Activated CD8-positive, alpha-beta T cell treated with anti-CD3 and anti-CD28 coated beads, Interleukin-2, amount 10 ng/mL, durations not matched to agents 7 days and 5 days (primary cell): Measurements from ENCODE around the gene TNS1. TPM values are rescaled to one million over a fixed set of nuclear protein-coding genes. Genes with fewer than 3 reads are reported as not detected.

Experiments used
- ATAC-seq: fragments of 150-1000 bp; cut with Tn5 transposase; one replicate; pipeline ENCODE4 v1.10.0; 2021; ENCODE audit warnings: moderate library complexity
- CTCF ChIA-PET: fragments of 350-600 bp; sonication (Branson Sonifier 250); formaldehyde crosslinking; loops from one replicate; lab custom pipeline; 2021; ENCODE audit warnings: antibody characterized with exemption; lab: Charles Lee
- POLR2A ChIA-PET: fragments of 350-600 bp; sonication (Branson Sonifier 250); formaldehyde crosslinking; loops from one replicate; lab custom pipeline; 2021; ENCODE audit warnings: antibody characterized with exemption; lab: Charles Lee
- DNase-seq: peaks from one replicate; pipeline ENCODE4 v3.0.0-alpha.2; 2020
- H3K27ac Mint-ChIP-seq: one replicate; pipeline ENCODE4 v1.8.0; 2021; ENCODE audit warnings: mild to moderate bottlenecking, mixed read lengths
- H3K27me3 Mint-ChIP-seq: one replicate; pipeline ENCODE4 v1.8.0; 2021; ENCODE audit warnings: low read depth, mixed read lengths
- H3K36me3 Mint-ChIP-seq: one replicate; pipeline ENCODE4 v1.8.0; 2021; ENCODE audit warnings: low read depth, mixed read lengths
- H3K4me1 Mint-ChIP-seq: one replicate; pipeline ENCODE4 v1.8.0; 2021; ENCODE audit warnings: low read depth, mixed read lengths
- H3K4me3 Mint-ChIP-seq: one replicate; pipeline ENCODE4 v1.8.0; 2021; ENCODE audit warnings: mild to moderate bottlenecking, mixed read lengths
- H3K9me3 Mint-ChIP-seq: one replicate; pipeline ENCODE4 v1.8.0; 2022; ENCODE audit warnings: mixed read lengths; ENCODE audit not compliant: insufficient read depth
- total RNA-seq, 2 experiments: library from RNA; stranded (reverse); gene quantifications; one replicate each; pipeline ENCODE4 v1.2.3, GENCODE V29; 2021

TNS1 gene
- total RNA-seq, 2 experiments from 2014 or later: 28.9 to 29.8 TPM

- ATAC-seq: peak; percentile 89
- Mint-ChIP-seq H3K4me3 (peak overlapping the region; percentile 72), H3K36me3 (no peaks in the 10 kb centered on the region), H3K27ac (peak overlapping the region; percentile 31), H3K9me3 (no peaks in the 10 kb centered on the region), H3K4me1 (peaks cover 65% of the 10 kb centered on the region), H3K27me3 (peaks cover 26% of the 10 kb centered on the region)
- peak; percentile 71 for DNase-seq
- ChIA-PET POLR2A (no interaction called here), CTCF (interaction anchor here (0.8 to 1.7 kb wide), 4 partner anchors 15 to 153 kb away, joined by 3 to 4 read pairs (median 3); no protein-coding TSS in a partner anchor)
Measured at GRCh38 chr2:217943446-217944321, 59.1 kb downstream of the TNS1 start.

DNA sequence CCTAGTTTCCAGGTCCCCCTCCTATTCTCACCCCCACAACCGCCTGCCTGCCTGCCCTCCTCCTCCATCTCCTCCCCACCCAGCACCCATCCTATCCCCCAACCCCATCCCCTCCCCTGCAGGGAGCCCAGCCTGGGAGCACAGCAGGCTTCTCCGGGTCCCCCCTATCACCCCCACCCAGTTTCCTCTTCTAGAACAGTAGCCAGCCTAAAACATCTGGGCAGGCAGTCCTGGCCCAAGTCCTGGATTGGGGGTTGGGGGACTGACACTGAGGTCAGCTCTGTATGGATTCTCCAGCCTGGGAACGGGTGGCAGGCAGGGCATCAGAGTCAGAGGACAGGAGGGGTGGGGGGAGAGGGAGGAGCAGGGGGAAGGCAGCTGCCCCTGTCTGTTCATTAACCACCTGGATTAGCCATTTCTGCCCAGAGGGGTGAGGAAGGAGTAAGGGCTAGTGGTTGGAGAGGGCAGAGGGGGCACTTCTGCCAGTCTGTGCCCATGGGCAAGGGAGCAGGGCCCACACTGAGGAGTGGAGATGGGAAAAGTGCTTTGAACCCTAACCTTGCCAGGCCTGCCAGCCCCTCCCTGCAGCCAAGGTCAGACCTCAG is 60.0 kb downstream of the TNS1 start:
- no peak for DNase-seq
- Mint-ChIP-seq H3K9me3 (no peaks in the 10 kb centered on the region), H3K4me1 (peaks cover 62% of the 10 kb centered on the region), H3K4me3 (peak overlapping the region; percentile 72), H3K27ac (peak overlapping the region; percentile 31), H3K27me3 (peaks cover 26% of the 10 kb centered on the region), H3K36me3 (no peaks in the 10 kb centered on the region)
- POLR2A ChIA-PET: no interaction called here
- ATAC-seq: no peak
- CTCF ChIA-PET: interaction anchor here (1.0 to 1.7 kb wide), 2 partner anchors 56 to 157 kb away, joined by 3 to 4 read pairs; no protein-coding TSS in a partner anchor

DNA sequence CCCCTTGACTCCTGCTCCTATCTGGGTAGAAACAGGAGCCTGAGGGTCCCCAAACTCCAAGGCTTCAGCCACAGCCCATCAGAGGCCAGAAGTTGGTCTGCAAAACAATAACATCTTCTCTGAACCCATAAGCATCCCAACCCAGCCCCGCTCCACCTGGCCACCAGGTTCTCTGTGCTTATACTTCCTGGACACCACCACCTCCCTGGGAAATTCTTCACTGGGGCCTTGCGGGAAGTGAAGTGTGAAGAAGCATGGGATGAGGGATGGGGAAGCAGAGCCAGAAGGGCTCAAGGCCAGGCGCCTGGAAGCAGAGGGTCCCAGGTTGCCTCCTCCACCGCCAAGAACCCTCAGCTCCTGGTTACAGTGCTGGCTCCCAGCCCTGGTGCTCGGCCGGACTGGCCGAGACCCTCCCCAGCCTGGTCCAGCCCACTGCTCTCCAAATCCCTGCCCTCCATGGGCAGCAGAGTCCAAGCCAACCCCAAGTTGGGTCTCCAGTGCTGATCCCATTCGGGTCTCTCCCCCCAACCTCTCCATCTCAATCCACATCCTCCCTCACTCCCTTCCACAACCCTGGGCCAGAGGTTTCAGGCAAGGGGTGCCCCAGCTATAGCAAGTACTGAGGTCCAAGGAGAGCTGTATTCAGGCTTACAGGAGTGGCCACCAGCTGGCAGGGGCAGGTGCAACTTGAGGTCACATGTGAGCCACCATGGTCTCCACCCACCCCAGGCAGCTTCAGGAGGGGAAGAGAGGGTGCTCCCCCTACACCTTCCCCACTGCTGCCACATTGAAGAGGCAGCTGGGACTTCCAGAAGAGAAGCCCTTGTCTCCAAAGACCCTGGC is 60.7 kb downstream of the TNS1 start:
- DNase-seq (no peak), ATAC-seq (no peak)
- peaks cover 24% of the 10 kb centered on the region for H3K27me3 Mint-ChIP-seq
- CTCF ChIA-PET: interaction anchor here (1.0 to 1.7 kb wide), 2 partner anchors 55 to 156 kb away, joined by 3 to 4 read pairs; no protein-coding TSS in a partner anchor
- peaks cover 54% of the 10 kb centered on the region for H3K4me1 Mint-ChIP-seq
- H3K36me3 Mint-ChIP-seq: no peaks in the 10 kb centered on the region
- H3K4me3 Mint-ChIP-seq: peak overlapping the region; percentile 72
- H3K9me3 Mint-ChIP-seq: no peaks in the 10 kb centered on the region
- H3K27ac Mint-ChIP-seq: no peak overlapping the region
- POLR2A ChIA-PET: no interaction called here

- Mint-ChIP-seq H3K4me3 (peak overlapping the region; percentile 72), H3K9me3 (no peaks in the 10 kb centered on the region), H3K36me3 (no peaks in the 10 kb centered on the region), H3K27ac (peak overlapping the region; percentile 27), H3K27me3 (peaks cover 24% of the 10 kb centered on the region), H3K4me1 (peaks cover 47% of the 10 kb centered on the region)
- ChIA-PET CTCF (no interaction called here), POLR2A (no interaction called here)
- DNase-seq: no peak
- ATAC-seq: no peak
Measured at GRCh38 chr2:217941339-217941738, 61.5 kb downstream of the TNS1 start.

DNA sequence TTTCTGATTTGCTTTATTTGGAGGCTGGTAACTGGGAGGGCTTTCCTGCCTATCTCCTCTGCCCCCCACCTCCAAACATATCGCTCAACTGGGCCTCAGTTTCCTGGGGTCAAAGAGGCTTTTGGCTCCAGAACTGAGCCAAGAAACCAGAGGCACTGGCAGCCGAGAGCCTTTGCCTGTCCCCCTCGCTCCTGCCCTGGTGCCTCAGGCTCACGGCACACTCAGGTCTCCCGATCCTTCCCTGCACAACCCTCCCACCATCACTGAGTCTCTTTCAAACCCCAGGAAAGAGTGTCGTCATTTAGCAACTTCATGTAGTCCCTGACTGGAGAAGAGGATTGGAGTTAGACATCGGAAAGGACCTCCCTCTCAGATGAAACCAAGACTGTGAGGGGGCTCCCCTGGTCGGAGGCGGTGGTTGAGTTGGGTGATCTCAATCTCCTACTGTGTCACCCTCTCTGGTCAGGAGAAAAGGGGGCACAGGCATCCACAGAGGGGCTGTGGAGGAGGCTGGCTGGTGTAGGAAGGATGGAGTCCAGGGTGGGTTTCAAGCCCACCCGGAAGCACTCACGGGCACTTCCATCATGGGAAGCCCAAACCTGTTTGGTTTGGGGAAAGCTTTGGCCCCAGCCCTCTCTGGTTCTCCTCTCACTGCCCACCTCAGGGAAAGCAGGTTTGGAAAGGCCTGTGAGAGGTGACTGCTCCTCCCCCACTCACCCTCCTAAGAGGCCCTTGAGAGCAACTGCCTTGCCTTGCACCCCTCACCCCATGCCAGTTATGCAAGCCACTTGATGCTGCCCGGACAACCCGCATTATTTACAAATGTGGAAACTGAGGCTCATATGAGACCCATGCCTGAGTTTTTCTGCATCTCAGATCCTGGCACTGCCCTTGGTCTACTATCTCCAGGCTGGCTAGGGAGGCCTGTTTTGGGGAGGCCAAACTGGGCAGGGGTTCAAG is 62.3 kb downstream of the TNS1 start:
- Mint-ChIP-seq H3K27ac (no peak overlapping the region), H3K27me3 (peaks cover 20% of the 10 kb centered on the region), H3K4me3 (peak overlapping the region; percentile 72), H3K9me3 (no peaks in the 10 kb centered on the region), H3K36me3 (no peaks in the 10 kb centered on the region), H3K4me1 (peaks cover 41% of the 10 kb centered on the region)
- ChIA-PET POLR2A (no interaction called here), CTCF (no interaction called here)
- ATAC-seq: no peak
- no peak for DNase-seq

- Mint-ChIP-seq H3K27me3 (peaks cover 25% of the 10 kb centered on the region), H3K9me3 (no peaks in the 10 kb centered on the region), H3K27ac (no peak overlapping the region), H3K4me3 (no peak overlapping the region), H3K36me3 (no peaks in the 10 kb centered on the region), H3K4me1 (peaks cover 39% of the 10 kb centered on the region)
- DNase-seq: no peak
- CTCF ChIA-PET: no interaction called here
- POLR2A ChIA-PET: no interaction called here
- no peak for ATAC-seq
Measured at GRCh38 chr2:217939629-217940245, 63.1 kb downstream of the TNS1 start.

DNA sequence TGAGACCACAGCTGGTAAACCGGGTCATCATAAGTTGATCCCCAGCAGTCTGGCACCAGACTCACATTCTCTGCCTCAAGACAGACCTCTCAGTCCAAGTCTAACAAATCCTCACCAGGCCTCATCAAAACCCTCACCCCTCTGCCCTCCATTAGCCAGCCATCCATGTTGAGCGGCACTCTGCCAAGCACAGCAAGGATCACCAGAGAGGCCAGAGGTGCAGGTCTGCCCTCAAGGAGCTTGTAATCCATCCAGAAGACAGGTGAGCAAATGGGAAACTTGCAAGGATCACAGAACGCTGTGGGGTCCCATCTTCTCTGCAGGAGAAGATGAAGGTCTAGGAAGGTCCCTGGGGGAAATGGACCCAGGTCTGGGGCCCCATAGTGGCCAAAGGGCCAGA is 63.6 kb downstream of the TNS1 start:
- peaks cover 39% of the 10 kb centered on the region for H3K4me1 Mint-ChIP-seq
- DNase-seq: no peak
- H3K36me3 Mint-ChIP-seq: no peaks in the 10 kb centered on the region
- no peak overlapping the region for H3K27ac Mint-ChIP-seq
- ATAC-seq: no peak
- CTCF ChIA-PET: interaction anchor here (0.7 kb wide), 1 partner anchor 52 kb away, joined by 3 read pairs; no protein-coding TSS in a partner anchor
- peaks cover 28% of the 10 kb centered on the region for H3K27me3 Mint-ChIP-seq
- H3K4me3 Mint-ChIP-seq: no peak overlapping the region
- POLR2A ChIA-PET: no interaction called here
- H3K9me3 Mint-ChIP-seq: no peaks in the 10 kb centered on the region

- Mint-ChIP-seq H3K36me3 (no peaks in the 10 kb centered on the region), H3K9me3 (no peaks in the 10 kb centered on the region), H3K27ac (no peak overlapping the region), H3K27me3 (peaks cover 33% of the 10 kb centered on the region), H3K4me1 (peaks cover 33% of the 10 kb centered on the region), H3K4me3 (no peak overlapping the region)
- CTCF ChIA-PET: no interaction called here
- ATAC-seq (no peak), DNase-seq (no peak)
- POLR2A ChIA-PET: no interaction called here
Measured at GRCh38 chr2:217938036-217938435, 64.8 kb downstream of the TNS1 start.

GRCh38 chr2:217937446-217937845 is 65.3 kb downstream of the TNS1 start:
- Mint-ChIP-seq H3K9me3 (no peaks in the 10 kb centered on the region), H3K27me3 (peaks cover 36% of the 10 kb centered on the region), H3K4me3 (no peak overlapping the region), H3K4me1 (peaks cover 31% of the 10 kb centered on the region), H3K36me3 (no peaks in the 10 kb centered on the region), H3K27ac (no peak overlapping the region)
- no peak for ATAC-seq
- DNase-seq: no peak
- POLR2A ChIA-PET: no interaction called here
- CTCF ChIA-PET: no interaction called here

GRCh38 chr2:217936952-217937351 is 65.8 kb downstream of the TNS1 start:
- peaks cover 27% of the 10 kb centered on the region for H3K4me1 Mint-ChIP-seq
- ChIA-PET POLR2A (no interaction called here), CTCF (interaction anchor here (0.8 kb wide), 1 partner anchor 151 kb away, joined by 3 read pairs; no protein-coding TSS in a partner anchor)
- H3K36me3 Mint-ChIP-seq: no peaks in the 10 kb centered on the region
- peaks cover 37% of the 10 kb centered on the region for H3K27me3 Mint-ChIP-seq
- DNase-seq (no peak), ATAC-seq (no peak)
- H3K9me3 Mint-ChIP-seq: no peaks in the 10 kb centered on the region
- H3K27ac Mint-ChIP-seq: no peak overlapping the region
- no peak overlapping the region for H3K4me3 Mint-ChIP-seq
